ENCODE data around the gene ACAP2.

The ACAP2 gene

GRCh38 chr3:195441051-195441450 lies 1.8 kb downstream of the ACAP2 start:
- Histone ChIP-seq H3K27ac (ENCODE audit: low read depth, low read length) (peak overlapping the region; percentile 89), H3K9me2 (replicated peaks; ENCODE audit: control insufficient read depth, low read length) (no peaks in the 10 kb centered on the region), H3K4me1 (ENCODE audit: control insufficient read depth, low read length) (peaks cover 63% of the 10 kb centered on the region), H3K4me2 (ENCODE audit: low read length) (peak overlapping the region; percentile 74), H3K79me2 (ENCODE audit: control insufficient read depth, low read length) (peaks cover 67% of the 10 kb centered on the region), H3K36me3 (ENCODE audit: control insufficient read depth, low read length) (peaks cover 19% of the 10 kb centered on the region), H3K4me3 (ENCODE audit: low read length) (peak overlapping the region; percentile 92), H3K27me3 (ENCODE audit: control insufficient read depth, low read length) (no peaks in the 10 kb centered on the region), H3K9me3 (ENCODE audit: control insufficient read depth, insufficient read depth, low read length) (no peaks in the 10 kb centered on the region), H3F3A (ENCODE audit: control insufficient read depth, insufficient read depth) (peaks cover 9% of the 10 kb centered on the region; the same call in 1 of the 2 replicates), H4K20me1 (ENCODE audit: control insufficient read depth, insufficient read depth, low read depth, low read length) (peaks cover 24% of the 10 kb centered on the region)
- no peak for TF ChIP-seq CTCF (IDR thresholded peaks at IDR 0.05; ENCODE audit: low read depth, low read length, poor library complexity, severe bottlenecking)

- Histone ChIP-seq H3K4me3 (ENCODE audit: low read length) (peak overlapping the region; percentile 92), H4K20me1 (ENCODE audit: control insufficient read depth, insufficient read depth, low read depth, low read length) (peaks cover 27% of the 10 kb centered on the region), H3K79me2 (ENCODE audit: control insufficient read depth, low read length) (peaks cover 73% of the 10 kb centered on the region), H3K4me1 (ENCODE audit: control insufficient read depth, low read length) (peaks cover 62% of the 10 kb centered on the region), H3K27me3 (ENCODE audit: control insufficient read depth, low read length) (no peaks in the 10 kb centered on the region), H3K36me3 (ENCODE audit: control insufficient read depth, low read length) (peaks cover 19% of the 10 kb centered on the region), H3F3A (ENCODE audit: control insufficient read depth, insufficient read depth) (peaks cover 9% of the 10 kb centered on the region; the same call in 1 of the 2 replicates), H3K27ac (ENCODE audit: low read depth, low read length) (no peak overlapping the region), H3K4me2 (ENCODE audit: low read length) (peak overlapping the region; percentile 74), H3K9me3 (ENCODE audit: control insufficient read depth, insufficient read depth, low read length) (no peaks in the 10 kb centered on the region), H3K9me2 (replicated peaks; ENCODE audit: control insufficient read depth, low read length) (no peaks in the 10 kb centered on the region)
- TF ChIP-seq EZH2phosphoT487 (IDR thresholded peaks at IDR 0.05; ENCODE audit: borderline replicate concordance, low read length): no peak
- no peak for TF ChIP-seq CTCF (IDR thresholded peaks at IDR 0.05; ENCODE audit: low read depth, low read length, poor library complexity, severe bottlenecking)
Observed at GRCh38 chr3:195440379-195440778, 2.4 kb downstream of the ACAP2 start.

GRCh38 chr3:195438371-195438770 lies 4.4 kb downstream of the ACAP2 start:
- Histone ChIP-seq H3K9me3 (ENCODE audit: control insufficient read depth, insufficient read depth, low read length) (no peaks in the 10 kb centered on the region), H3K27ac (ENCODE audit: low read depth, low read length) (no peak overlapping the region), H3K4me2 (ENCODE audit: low read length) (no peak overlapping the region), H3K36me3 (ENCODE audit: control insufficient read depth, low read length) (peaks cover 21% of the 10 kb centered on the region), H3K4me1 (ENCODE audit: control insufficient read depth, low read length) (peaks cover 48% of the 10 kb centered on the region), H3K4me3 (ENCODE audit: low read length) (no peak overlapping the region), H3F3A (ENCODE audit: control insufficient read depth, insufficient read depth) (peaks cover 11% of the 10 kb centered on the region; the same call in 1 of the 2 replicates), H3K9me2 (replicated peaks; ENCODE audit: control insufficient read depth, low read length) (no peaks in the 10 kb centered on the region), H3K27me3 (ENCODE audit: control insufficient read depth, low read length) (no peaks in the 10 kb centered on the region), H3K79me2 (ENCODE audit: control insufficient read depth, low read length) (peaks cover 94% of the 10 kb centered on the region), H4K20me1 (ENCODE audit: control insufficient read depth, insufficient read depth, low read depth, low read length) (peaks cover 27% of the 10 kb centered on the region)
- TF ChIP-seq EZH2phosphoT487 (IDR thresholded peaks at IDR 0.05; ENCODE audit: borderline replicate concordance, low read length) (no peak), CTCF (IDR thresholded peaks at IDR 0.05; ENCODE audit: low read depth, low read length, poor library complexity, severe bottlenecking) (no peak)
